ENCODE data around the gene ITCH.

GRCh38 chr20:34560614-34561013 is 197.5 kb downstream of the ITCH start:
- no peak for TF ChIP-seq CTCF (IDR thresholded peaks at IDR 0.05)
- no peak for TF ChIP-seq POLR2A (IDR thresholded peaks at IDR 0.05)
